ENCODE data around the gene NUSAP1. TPM values are rescaled to one million over a fixed set of nuclear protein-coding genes. Genes with fewer than 3 reads are reported as not detected.

The NUSAP1 gene
- total and polyA plus RNA-seq, 5 donors from 2014 or later: 9.9 to 30.8 (median 18.0) TPM

DNA sequence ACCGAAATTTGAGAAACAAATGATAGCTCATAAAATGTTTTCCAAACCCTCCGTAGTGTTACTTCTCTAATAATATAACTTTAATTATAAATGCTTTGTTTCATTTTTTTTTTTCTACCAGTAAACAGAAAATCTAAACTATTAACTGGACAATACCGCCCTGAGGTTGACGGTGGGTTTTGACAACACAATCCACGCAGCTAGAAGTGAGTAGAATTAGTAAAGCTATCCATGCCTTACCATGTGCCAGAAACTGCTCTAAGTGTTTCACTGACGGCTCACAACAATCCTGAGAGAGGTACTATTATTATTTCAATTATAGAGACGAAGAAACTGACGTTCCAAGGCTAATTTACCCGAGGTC, 69.2 kb downstream of the NUSAP1 start:
- H3K27ac Mint-ChIP-seq: peak overlapping the region; percentile 93 to 97 (median 96)
- Histone ChIP-seq H3K27ac (ENCODE audit: insufficient read depth, low read length, poor library complexity, severe bottlenecking) (peak overlapping the region; percentile 80), H3K36me3 (ENCODE audit: control insufficient read depth, insufficient read depth, low read length) (peaks cover 2% of the 10 kb centered on the region), H3K4me3 (ENCODE audit: low read depth, low read length) (peak overlapping the region; percentile 96), H3K9me3 (ENCODE audit: control insufficient read depth in 2 of 2, low read length in 2 of 2) (no peaks in the 10 kb centered on the region), H3K27me3 (ENCODE audit: control insufficient read depth, insufficient read depth, low read length) (no peaks in the 10 kb centered on the region), H3K4me1 (ENCODE audit: control insufficient read depth, insufficient read depth, low read length, poor library complexity, severe bottlenecking) (peaks cover 9% of the 10 kb centered on the region)
- peaks cover 0 to 34% (median 17%) of the 10 kb centered on the region in 4 donors for H3K4me1 Mint-ChIP-seq
- peak overlapping the region; percentile 91 to 99 (median 95) for H3K4me3 Mint-ChIP-seq
- peaks cover 0 to 3% (median 0%) of the 10 kb centered on the region in 7 donors for H3K9me3 Mint-ChIP-seq
- DNase-seq: no peak
- no peaks in the 10 kb centered on the region for H3K36me3 Mint-ChIP-seq
- ATAC-seq (ENCODE audit: low read depth in 2 of 2): no peak
- no peaks in the 10 kb centered on the region for H3K27me3 Mint-ChIP-seq

DNA sequence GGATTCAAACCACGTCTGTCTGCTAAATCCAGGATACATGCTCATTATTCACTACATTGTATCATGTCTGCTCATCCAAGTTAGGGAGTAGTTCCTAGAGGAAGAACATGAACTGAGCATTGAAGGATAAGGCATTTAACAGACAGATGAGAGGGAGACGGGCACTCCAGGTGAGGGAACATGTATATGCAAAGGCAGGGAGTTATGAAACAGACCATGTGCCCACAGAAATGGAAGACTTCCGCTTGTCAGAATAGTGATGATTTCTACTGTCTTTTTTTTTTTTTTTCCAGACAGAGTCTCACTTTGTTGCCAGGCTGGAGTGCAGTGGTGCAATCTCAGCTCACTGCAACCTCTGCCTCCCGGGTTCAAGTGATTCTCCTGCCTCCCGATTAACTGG, 74.7 kb downstream of the NUSAP1 start:
- ATAC-seq (ENCODE audit: low read depth in 2 of 2) (no peak), DNase-seq (no peak)
- Mint-ChIP-seq H3K4me3 (peak overlapping the region in 1 of 4 donors; percentile 64), H3K27me3 (no peaks in the 10 kb centered on the region), H3K4me1 (peaks cover 0 to 22% (median 13%) of the 10 kb centered on the region in 4 donors), H3K27ac (no peak overlapping the region), H3K9me3 (peaks cover 0 to 3% (median 0%) of the 10 kb centered on the region in 7 donors), H3K36me3 (peaks cover 3% of the 10 kb centered on the region)
- no peak overlapping the region for H3K4me3 ChIP-seq (ENCODE audit: low read depth, low read length)
- no peaks in the 10 kb centered on the region for H3K36me3 ChIP-seq (ENCODE audit: control insufficient read depth, insufficient read depth, low read length)
- H3K27ac ChIP-seq (ENCODE audit: insufficient read depth, low read length, poor library complexity, severe bottlenecking): no peak overlapping the region
- peaks cover 4% of the 10 kb centered on the region for H3K4me1 ChIP-seq (ENCODE audit: control insufficient read depth, insufficient read depth, low read length, poor library complexity, severe bottlenecking)
- H3K9me3 ChIP-seq (ENCODE audit: control insufficient read depth in 2 of 2, low read length in 2 of 2): no peaks in the 10 kb centered on the region
- no peaks in the 10 kb centered on the region for H3K27me3 ChIP-seq (ENCODE audit: control insufficient read depth, insufficient read depth, low read length)

DNA sequence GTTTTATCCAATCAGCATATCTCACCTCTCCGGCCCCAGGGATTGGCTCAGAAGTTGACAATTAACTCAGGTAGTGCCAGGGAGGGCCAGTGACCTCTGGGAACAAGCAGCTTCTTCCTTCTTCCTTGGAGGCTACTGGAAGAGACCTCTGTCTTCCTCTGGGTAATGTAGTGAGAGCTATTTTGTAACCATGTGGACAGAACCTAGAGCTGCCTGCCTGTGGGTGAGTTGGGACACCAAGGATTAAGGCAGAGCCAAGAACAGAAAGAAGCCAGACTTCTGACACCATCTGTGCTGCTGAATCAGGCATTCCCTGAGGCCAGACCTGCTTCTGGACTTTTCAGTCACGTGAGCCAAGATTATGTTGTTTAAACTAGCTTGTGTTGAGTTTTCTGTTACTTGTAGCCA, 75.6 kb downstream of the NUSAP1 start:
- Mint-ChIP-seq H3K4me1 (peaks cover 0 to 13% (median 7%) of the 10 kb centered on the region in 4 donors), H3K27ac (no peak overlapping the region), H3K9me3 (peaks cover 0 to 3% (median 0%) of the 10 kb centered on the region in 7 donors), H3K36me3 (peaks cover 3% of the 10 kb centered on the region), H3K4me3 (no peak overlapping the region), H3K27me3 (no peaks in the 10 kb centered on the region)
- H3K27me3 ChIP-seq (ENCODE audit: control insufficient read depth, insufficient read depth, low read length): no peaks in the 10 kb centered on the region
- no peaks in the 10 kb centered on the region for H3K36me3 ChIP-seq (ENCODE audit: control insufficient read depth, insufficient read depth, low read length)
- ATAC-seq (ENCODE audit: low read depth in 2 of 2) (no peak), DNase-seq (no peak)
- no peak overlapping the region for H3K4me3 ChIP-seq (ENCODE audit: low read depth, low read length)
- no peaks in the 10 kb centered on the region for H3K9me3 ChIP-seq (ENCODE audit: control insufficient read depth in 2 of 2, low read length in 2 of 2)
- no peaks in the 10 kb centered on the region for H3K4me1 ChIP-seq (ENCODE audit: control insufficient read depth, insufficient read depth, low read length, poor library complexity, severe bottlenecking)
- H3K27ac ChIP-seq (ENCODE audit: insufficient read depth, low read length, poor library complexity, severe bottlenecking): no peak overlapping the region

DNA sequence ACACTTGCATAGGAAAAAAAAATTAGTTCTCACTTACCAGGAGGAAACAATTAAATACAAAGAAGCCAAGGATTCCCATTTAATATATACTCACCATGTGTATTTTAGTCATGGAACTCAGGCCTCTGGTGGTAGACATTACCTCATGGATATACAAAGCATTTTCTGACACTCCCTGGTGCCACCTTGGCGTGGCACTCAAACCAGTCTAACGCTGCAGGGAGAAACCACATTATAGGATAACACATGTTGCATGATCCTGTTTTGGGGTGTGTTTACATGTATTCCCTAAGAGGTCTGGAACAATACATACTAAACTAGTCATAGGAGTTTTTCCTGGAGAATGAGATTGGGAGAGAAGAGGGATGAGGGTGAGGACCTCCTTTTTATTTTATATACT, 78.3 kb downstream of the NUSAP1 start:
- no peaks in the 10 kb centered on the region for H3K27me3 Mint-ChIP-seq
- no peaks in the 10 kb centered on the region for H3K27me3 ChIP-seq (ENCODE audit: control insufficient read depth, insufficient read depth, low read length)

DNA sequence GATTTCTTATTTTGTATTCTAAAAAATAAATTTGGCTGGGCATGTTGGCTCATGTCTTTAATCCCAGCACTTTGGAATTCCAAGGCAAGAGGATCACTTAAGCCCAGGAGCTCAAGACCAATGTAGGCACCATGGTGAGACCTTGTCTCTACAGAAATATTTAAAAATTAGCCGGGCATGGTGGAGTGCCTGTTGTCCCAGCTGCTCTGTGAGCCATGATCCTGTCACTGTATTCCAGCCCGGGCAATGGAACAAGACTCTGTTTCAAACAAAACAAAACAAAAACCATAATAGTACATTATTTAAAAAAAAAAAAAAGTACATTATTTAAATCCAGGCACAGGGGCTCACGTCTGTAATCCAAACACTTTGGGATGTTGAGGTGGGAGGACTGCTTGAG, 78.8 kb downstream of the NUSAP1 start:
- peaks cover 5% of the 10 kb centered on the region for H3K36me3 Mint-ChIP-seq
- no peak overlapping the region for H3K27ac Mint-ChIP-seq
- Histone ChIP-seq H3K4me1 (ENCODE audit: control insufficient read depth, insufficient read depth, low read length, poor library complexity, severe bottlenecking) (peaks cover 6% of the 10 kb centered on the region), H3K4me3 (ENCODE audit: low read depth, low read length) (no peak overlapping the region), H3K27ac (ENCODE audit: insufficient read depth, low read length, poor library complexity, severe bottlenecking) (no peak overlapping the region), H3K36me3 (ENCODE audit: control insufficient read depth, insufficient read depth, low read length) (no peaks in the 10 kb centered on the region), H3K9me3 (ENCODE audit: control insufficient read depth in 2 of 2, low read length in 2 of 2) (no peaks in the 10 kb centered on the region), H3K27me3 (ENCODE audit: control insufficient read depth, insufficient read depth, low read length) (no peaks in the 10 kb centered on the region)
- no peak for ATAC-seq (ENCODE audit: low read depth in 2 of 2)
- H3K4me1 Mint-ChIP-seq: peaks cover 9 to 14% (median 11%) of the 10 kb centered on the region in 4 donors
- DNase-seq: no peak
- H3K27me3 Mint-ChIP-seq: no peaks in the 10 kb centered on the region
- H3K9me3 Mint-ChIP-seq: no peaks in the 10 kb centered on the region
- H3K4me3 Mint-ChIP-seq: peak overlapping the region in 1 of 4 donors; percentile 22

More for the DNA sequence above, 78.3 kb downstream of the NUSAP1 start:
- Mint-ChIP-seq H3K4me1 (peaks cover 5 to 10% (median 8%) of the 10 kb centered on the region in 4 donors), H3K27ac (no peak overlapping the region), H3K36me3 (peaks cover 3% of the 10 kb centered on the region), H3K4me3 (peak overlapping the region in 1 of 4 donors; percentile 22), H3K9me3 (no peaks in the 10 kb centered on the region)
- ATAC-seq (ENCODE audit: low read depth in 2 of 2) (no peak), DNase-seq (no peak)
- no peak overlapping the region for H3K4me3 ChIP-seq (ENCODE audit: low read depth, low read length)
- H3K27ac ChIP-seq (ENCODE audit: insufficient read depth, low read length, poor library complexity, severe bottlenecking): no peak overlapping the region
- H3K9me3 ChIP-seq (ENCODE audit: control insufficient read depth in 2 of 2, low read length in 2 of 2): no peaks in the 10 kb centered on the region
- H3K36me3 ChIP-seq (ENCODE audit: control insufficient read depth, insufficient read depth, low read length): no peaks in the 10 kb centered on the region
- peaks cover 2% of the 10 kb centered on the region for H3K4me1 ChIP-seq (ENCODE audit: control insufficient read depth, insufficient read depth, low read length, poor library complexity, severe bottlenecking)

DNA sequence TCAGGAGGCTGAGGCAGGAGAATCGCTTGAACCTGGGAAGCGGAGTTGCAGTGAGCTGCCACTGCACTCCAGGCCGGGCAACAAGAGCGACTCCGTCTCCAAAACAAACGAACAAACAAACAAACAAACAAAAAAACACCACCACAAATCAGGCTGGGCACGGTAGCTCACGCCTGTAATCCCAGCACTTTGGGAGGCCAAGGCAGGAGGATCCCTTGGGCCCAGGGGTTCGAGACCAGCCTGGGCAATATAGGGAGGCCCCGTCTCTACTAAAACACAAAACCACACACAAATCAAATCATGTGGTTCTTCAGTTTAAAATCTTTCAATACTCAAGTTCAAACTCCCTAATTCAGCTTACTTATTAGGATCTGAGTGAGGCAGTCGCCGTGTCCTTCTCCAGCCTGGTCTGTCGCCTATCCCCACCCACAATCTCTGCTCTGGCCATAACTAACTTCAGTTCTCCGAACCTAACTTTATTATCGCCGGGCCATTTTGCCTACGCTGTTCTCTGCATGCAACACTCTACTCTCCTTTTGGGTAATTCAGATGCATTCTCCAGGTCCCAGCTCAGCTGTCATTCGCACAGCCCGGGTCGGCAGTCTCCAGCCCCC, 83.6 kb downstream of the NUSAP1 start:
- peaks cover 4% of the 10 kb centered on the region for H3K36me3 Mint-ChIP-seq
- DNase-seq (no peak), ATAC-seq (ENCODE audit: low read depth in 2 of 2) (no peak)
- H3K4me3 Mint-ChIP-seq: peak overlapping the region; percentile 96 to 99 (median 96)
- no peaks in the 10 kb centered on the region for H3K9me3 Mint-ChIP-seq
- Histone ChIP-seq H3K9me3 (ENCODE audit: control insufficient read depth in 2 of 2, low read length in 2 of 2) (no peaks in the 10 kb centered on the region), H3K4me1 (ENCODE audit: control insufficient read depth, insufficient read depth, low read length, poor library complexity, severe bottlenecking) (peaks cover 22% of the 10 kb centered on the region), H3K36me3 (ENCODE audit: control insufficient read depth, insufficient read depth, low read length) (no peaks in the 10 kb centered on the region), H3K27ac (ENCODE audit: insufficient read depth, low read length, poor library complexity, severe bottlenecking) (peak overlapping the region; percentile 71), H3K4me3 (ENCODE audit: low read depth, low read length) (peak overlapping the region; percentile 94), H3K27me3 (ENCODE audit: control insufficient read depth, insufficient read depth, low read length) (no peaks in the 10 kb centered on the region)
- peaks cover 30 to 50% (median 40%) of the 10 kb centered on the region in 4 donors for H3K4me1 Mint-ChIP-seq
- H3K27me3 Mint-ChIP-seq: no peaks in the 10 kb centered on the region
- H3K27ac Mint-ChIP-seq: peak overlapping the region; percentile 96 to 97 (median 97)

DNA sequence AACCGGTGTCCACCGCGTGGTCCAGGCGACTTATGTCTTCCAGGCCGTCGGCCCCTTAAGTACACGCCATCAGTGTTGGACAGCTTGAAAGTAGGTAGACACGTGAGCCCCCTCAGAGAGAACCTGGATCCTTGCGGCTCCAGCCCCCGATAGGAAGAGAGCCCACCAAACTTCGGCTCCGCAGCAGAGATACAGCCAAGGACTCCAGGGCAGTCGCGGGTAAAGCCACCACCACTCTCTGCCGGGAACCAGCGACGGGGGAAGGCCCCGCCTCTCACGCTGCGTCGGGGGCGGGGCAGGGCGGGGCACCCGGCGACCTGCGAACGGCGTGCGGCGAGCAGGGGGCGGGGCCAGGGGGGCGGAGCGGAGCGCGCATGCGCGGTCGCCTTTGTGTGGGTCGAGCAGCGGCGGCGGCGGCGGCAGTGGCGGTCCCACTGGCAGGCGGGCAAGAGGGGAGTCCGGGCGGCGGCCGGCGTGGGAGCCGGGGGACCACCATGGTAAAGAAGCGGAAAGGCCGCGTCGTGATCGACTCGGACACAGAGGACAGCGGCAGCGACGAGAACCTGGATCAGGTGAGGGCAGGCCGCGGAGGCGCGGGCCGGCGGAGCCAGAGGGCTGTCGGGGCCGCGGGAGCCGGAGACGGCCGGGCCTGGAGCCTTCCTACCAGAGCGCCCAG, 84.2 kb downstream of the NUSAP1 start, which contains the start of gene RTF1:
TSS of gene RTF1 (plus strand) at position 354 of the 676 bp plus-strand sequence. CDS start at position 375, 21 bp downstream.
- no peaks in the 10 kb centered on the region for H3K36me3 ChIP-seq (ENCODE audit: control insufficient read depth, insufficient read depth, low read length)
- H3K27ac ChIP-seq (ENCODE audit: insufficient read depth, low read length, poor library complexity, severe bottlenecking): peak within 1 kb of the TSS; percentile 71
- Mint-ChIP-seq H3K27me3 (no peaks in the 10 kb centered on the region), H3K9me3 (no peaks in the 10 kb centered on the region), H3K4me1 (peaks cover 30 to 52% (median 42%) of the 10 kb centered on the region in 4 donors), H3K27ac (peak within 1 kb of the TSS; percentile 96 to 97 (median 97)), H3K36me3 (peaks cover 4% of the 10 kb centered on the region), H3K4me3 (peak within 1 kb of the TSS; percentile 96 to 99 (median 96))
- DNase-seq: peak; percentile 92 to 96 (median 96)
- no peaks in the 10 kb centered on the region for H3K27me3 ChIP-seq (ENCODE audit: control insufficient read depth, insufficient read depth, low read length)
- H3K9me3 ChIP-seq (ENCODE audit: control insufficient read depth in 2 of 2, low read length in 2 of 2): no peaks in the 10 kb centered on the region
- peaks cover 24% of the 10 kb centered on the region for H3K4me1 ChIP-seq (ENCODE audit: control insufficient read depth, insufficient read depth, low read length, poor library complexity, severe bottlenecking)
- peak within 1 kb of the TSS; percentile 94 for H3K4me3 ChIP-seq (ENCODE audit: low read depth, low read length)
- peak; percentile 91 to 96 for ATAC-seq (ENCODE audit: low read depth in 2 of 2)
